HEK293 (cell line): ENCODE results near the gene GDE1.

Experiments
- ATF2 ChIP-seq: fragments of 450-650 bp; formaldehyde crosslinking; IDR thresholded peaks from 2 replicates; pipeline ENCODE4 v1.5.1; 2016; ENCODE audit warnings: missing biosample characterization, missing genetic modification characterization, low read depth
- CTCF ChIP-seq: fragments of 450-650 bp; formaldehyde crosslinking; IDR thresholded peaks from 2 replicates; pipeline ENCODE4 v1.5.1; 2016; ENCODE audit warnings: missing biosample characterization, missing genetic modification characterization
- ELK4 ChIP-seq: IDR thresholded peaks from 2 replicates; pipeline ENCODE4 v1.6.1; 2011; ENCODE audit warnings: mild to moderate bottlenecking, low read depth, low read length, borderline replicate concordance
- OSR2 ChIP-seq: fragments of 450-650 bp; formaldehyde crosslinking; IDR thresholded peaks from 2 replicates; pipeline ENCODE4 v1.5.1; 2016; ENCODE audit warnings: missing biosample characterization, missing genetic modification characterization
- PRDM4 ChIP-seq: fragments of 450-650 bp; formaldehyde crosslinking; IDR thresholded peaks from 2 replicates; pipeline ENCODE4 v1.5.1; 2017; ENCODE audit warnings: missing biosample characterization, missing genetic modification characterization
- PRDM6 ChIP-seq: fragments of 450-650 bp; formaldehyde crosslinking; IDR thresholded peaks from 2 replicates; pipeline ENCODE4 v1.5.1; 2017; ENCODE audit warnings: missing biosample characterization, missing genetic modification characterization
- REST ChIP-seq: fragments of 450-650 bp; formaldehyde crosslinking; IDR thresholded peaks from 2 replicates; pipeline ENCODE4 v1.5.1; 2016; ENCODE audit warnings: missing biosample characterization, missing genetic modification characterization
- TRIM28 ChIP-seq: IDR thresholded peaks from 2 replicates; pipeline ENCODE4 v1.6.1; 2011; ENCODE audit warnings: low read length, control low read depth, borderline replicate concordance
- ZBTB1 ChIP-seq: fragments of 450-650 bp; formaldehyde crosslinking; IDR thresholded peaks from 2 replicates; pipeline ENCODE4 v1.5.1; 2016; ENCODE audit warnings: missing biosample characterization, missing genetic modification characterization
- ZNF19 ChIP-seq: fragments of 450-650 bp; formaldehyde crosslinking; IDR thresholded peaks from 2 replicates; pipeline ENCODE4; 2016; ENCODE audit warnings: missing biosample characterization, missing genetic modification characterization, low read depth
- ZNF302 ChIP-seq: fragments of 450-650 bp; formaldehyde crosslinking; IDR thresholded peaks from 2 replicates; pipeline ENCODE4 v1.5.1; 2016; ENCODE audit warnings: missing biosample characterization, missing genetic modification characterization, low read depth
- ZNF311 ChIP-seq: fragments of 450-650 bp; formaldehyde crosslinking; IDR thresholded peaks from 2 replicates; pipeline ENCODE4 v1.5.1; 2017; ENCODE audit warnings: missing biosample characterization, missing genetic modification characterization, borderline replicate concordance
- ZNF449 ChIP-seq: fragments of 450-650 bp; formaldehyde crosslinking; IDR thresholded peaks from 2 replicates; pipeline ENCODE4 v1.5.1; 2017; ENCODE audit warnings: missing biosample characterization, mild to moderate bottlenecking, missing genetic modification characterization, moderate library complexity

- TF ChIP-seq CTCF (tag by site-specific recombination) = no peak
- no peak for TF ChIP-seq TRIM28
- TF ChIP-seq ZNF311 (tag by site-specific recombination) = no peak
- no peak for TF ChIP-seq PRDM4 (tag by site-specific recombination)
- 0 out of 2 replicates have a peak, but pooled peaks have one; percentile 22 for TF ChIP-seq PRDM6
- TF ChIP-seq ATF2 (tag by site-specific recombination) = no peak
- TF ChIP-seq ZNF19 (tag by site-specific recombination) = no peak
- TF ChIP-seq ZNF449 (tag by site-specific recombination) = no peak
- no peak for TF ChIP-seq ZNF302
- TF ChIP-seq ZBTB1 (tag by site-specific recombination) = no peak
- TF ChIP-seq REST = no peak
- TF ChIP-seq ELK4 = no peak
- TF ChIP-seq OSR2 (tag by site-specific recombination) = no peak
Observed at GRCh38 chr16:19505600-19506303, 16.1 kb downstream of the GDE1 start.
